RWPE1 (cell line): ENCODE data around the gene ITPRID2.
"Not testable (repeated sequence)": the region's sequence is repeated elsewhere in the genome, so short reads cannot be mapped to it uniquely, and the experiment has no call there.

Experiments used
- CTCF ChIA-PET: fragments of 350-600 bp; sonication (Branson Sonifier 250); formaldehyde crosslinking; extraction: SDS; loops from one replicate; lab custom pipeline; 2021; lab: Yijun Ruan, JAX
- POLR2A ChIA-PET: fragments of 400-600 bp; formaldehyde crosslinking; extraction: SDS; loops from one replicate; lab custom pipeline; 2020; ENCODE audit warnings: antibody characterized with exemption; ENCODE audit not compliant: low non-redundant PET; lab: Yijun Ruan, JAX
- DNase-seq: peaks from one replicate; pipeline ENCODE4 v3.0.0; 2012; ENCODE audit warnings: low spot score
- H3K27ac ChIP-seq: fragments of 450-650 bp; 2 replicates; pipeline ENCODE4 v1.5.1; 2017
- TF ChIP-seq, protein P1 (sequence below): fragments of 450-650 bp; conservative IDR thresholded peaks from 2 replicates; pipeline ENCODE4 v1.5.1; 2017; ENCODE audit warnings: low read depth, mild to moderate bottlenecking

The ITPRID2 gene

DNA sequence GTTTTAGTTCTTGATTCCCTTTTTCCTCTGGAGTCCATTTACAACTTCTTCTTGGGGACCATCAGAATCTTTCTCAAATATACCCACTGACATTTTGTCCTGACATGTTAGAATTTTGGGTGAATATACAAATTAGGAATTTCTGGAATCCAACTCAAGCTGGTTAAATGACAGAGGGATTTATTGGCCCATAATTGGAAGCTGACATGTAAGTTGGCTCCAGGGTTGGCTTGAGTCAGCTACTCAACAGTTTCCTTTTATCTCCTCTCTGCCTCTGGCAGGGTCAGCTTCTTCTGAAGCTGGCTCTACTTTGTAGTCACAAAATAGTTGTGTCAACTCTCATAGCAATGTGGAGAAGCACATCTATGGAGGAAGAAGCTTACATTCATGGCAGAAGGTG is 57.5 kb downstream of the ITPRID2 start:
- peak; percentile 50 for DNase-seq
- H3K27ac ChIP-seq, result no peak overlapping the region
- CTCF ChIA-PET, result interaction anchor here (0.7 kb wide), 1 partner anchor 292 kb away, joined by 3 read pairs; the partner anchor contains the start of gene CERKL
- TF ChIP-seq, protein P1, sequence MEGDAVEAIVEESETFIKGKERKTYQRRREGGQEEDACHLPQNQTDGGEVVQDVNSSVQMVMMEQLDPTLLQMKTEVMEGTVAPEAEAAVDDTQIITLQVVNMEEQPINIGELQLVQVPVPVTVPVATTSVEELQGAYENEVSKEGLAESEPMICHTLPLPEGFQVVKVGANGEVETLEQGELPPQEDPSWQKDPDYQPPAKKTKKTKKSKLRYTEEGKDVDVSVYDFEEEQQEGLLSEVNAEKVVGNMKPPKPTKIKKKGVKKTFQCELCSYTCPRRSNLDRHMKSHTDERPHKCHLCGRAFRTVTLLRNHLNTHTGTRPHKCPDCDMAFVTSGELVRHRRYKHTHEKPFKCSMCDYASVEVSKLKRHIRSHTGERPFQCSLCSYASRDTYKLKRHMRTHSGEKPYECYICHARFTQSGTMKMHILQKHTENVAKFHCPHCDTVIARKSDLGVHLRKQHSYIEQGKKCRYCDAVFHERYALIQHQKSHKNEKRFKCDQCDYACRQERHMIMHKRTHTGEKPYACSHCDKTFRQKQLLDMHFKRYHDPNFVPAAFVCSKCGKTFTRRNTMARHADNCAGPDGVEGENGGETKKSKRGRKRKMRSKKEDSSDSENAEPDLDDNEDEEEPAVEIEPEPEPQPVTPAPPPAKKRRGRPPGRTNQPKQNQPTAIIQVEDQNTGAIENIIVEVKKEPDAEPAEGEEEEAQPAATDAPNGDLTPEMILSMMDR, result no peak
- POLR2A ChIA-PET, result no interaction called here

DNA sequence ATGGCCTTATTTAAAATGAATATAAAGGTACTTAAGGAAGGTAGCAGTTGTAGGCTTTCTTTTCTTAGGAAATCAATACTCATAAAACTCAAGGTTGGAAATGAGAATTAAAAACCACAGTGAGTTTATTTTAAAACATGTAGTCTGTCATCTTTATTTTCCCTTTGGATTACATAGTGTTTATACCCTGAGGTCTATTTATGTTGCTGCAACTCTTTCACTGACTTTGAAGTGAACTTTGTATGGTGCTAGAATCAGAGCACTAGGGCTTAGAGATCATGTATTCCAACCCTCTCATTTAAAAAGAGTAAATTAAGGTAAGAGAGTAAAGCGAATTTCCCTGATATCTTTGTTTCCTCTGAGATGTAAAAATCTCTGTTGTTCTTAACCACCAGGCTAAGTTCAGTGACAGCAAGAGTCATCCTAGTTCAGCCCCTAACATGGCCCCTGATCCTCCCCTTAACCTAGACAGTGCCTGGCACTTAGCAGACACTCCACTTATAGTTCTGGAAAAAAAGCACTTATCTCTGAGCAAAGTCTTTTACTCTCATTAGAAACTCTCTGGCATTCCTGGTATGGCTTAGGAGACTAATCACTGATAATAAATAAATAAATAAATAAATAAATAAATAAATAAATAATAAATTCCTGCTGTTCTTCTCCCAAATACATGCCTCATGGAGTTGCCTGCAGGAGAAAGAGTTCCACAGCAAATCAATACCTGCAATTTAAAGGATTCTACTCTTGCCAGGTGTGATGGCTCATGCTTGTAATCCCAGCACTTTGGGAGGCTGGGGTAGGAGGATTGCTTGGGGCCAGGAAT is 61.1 kb downstream of the ITPRID2 start:
- TF ChIP-seq, protein P1, result no peak
- CTCF ChIA-PET, result no interaction called here
- no peak for DNase-seq
- POLR2A ChIA-PET, result no interaction called here
- no peak overlapping the region for H3K27ac ChIP-seq

DNA sequence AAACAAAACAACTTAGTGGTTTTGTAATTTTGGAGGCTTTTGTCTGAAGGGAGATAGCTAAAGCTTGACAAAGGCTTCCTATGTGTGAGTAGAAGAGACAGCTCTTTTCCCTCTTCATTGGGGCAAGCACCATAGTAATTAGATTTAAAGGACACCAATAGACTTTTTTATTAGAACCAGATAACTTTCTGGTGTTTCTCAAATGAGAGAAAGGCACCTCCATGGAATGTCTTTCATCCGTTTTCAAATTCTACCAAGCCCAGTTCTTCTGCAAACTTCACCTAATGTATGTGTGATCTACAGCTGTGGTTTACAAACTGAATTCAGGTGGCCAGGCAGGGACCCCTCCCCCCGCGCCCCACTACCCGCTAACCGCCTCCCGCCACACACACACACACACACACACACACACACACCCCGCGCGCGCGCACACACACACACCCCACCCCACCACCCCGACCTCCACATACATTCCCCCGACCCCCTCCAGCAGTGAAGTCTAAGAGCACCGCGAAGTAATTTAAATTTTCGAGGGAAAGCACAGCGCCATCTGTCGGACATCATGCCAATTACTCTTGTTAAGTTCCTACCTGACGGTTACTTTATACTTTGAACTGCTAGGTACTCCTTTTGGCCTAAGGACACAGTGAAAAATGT is 62.5 kb downstream of the ITPRID2 start:
- POLR2A ChIA-PET, result no interaction called here
- no peak overlapping the region for H3K27ac ChIP-seq
- TF ChIP-seq, protein P1, result peak; percentile 19; the same call in 1 of the 2 replicates
- no peak for DNase-seq
- CTCF ChIA-PET, result interaction anchor here (0.8 kb wide), 1 partner anchor 218 kb away, joined by 5 read pairs; no protein-coding TSS in a partner anchor

DNA sequence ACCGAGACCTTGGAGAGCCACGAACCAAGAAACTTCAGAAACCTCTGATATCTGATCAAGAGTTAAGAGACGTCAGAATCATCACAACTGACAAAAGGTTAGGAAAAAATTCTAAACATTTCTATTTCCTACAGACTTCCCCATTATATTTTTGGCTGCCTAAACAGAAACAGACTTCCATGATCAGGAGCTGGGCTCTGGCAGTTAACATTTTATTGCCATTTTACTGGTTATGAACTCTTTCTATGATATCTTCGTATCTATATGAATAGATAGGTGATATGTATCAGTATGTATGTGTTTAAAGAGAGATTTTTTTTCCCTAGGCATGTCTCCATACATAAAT is 63.0 kb downstream of the ITPRID2 start:
- no peak for DNase-seq
- CTCF ChIA-PET, result interaction anchor here (0.8 kb wide), 1 partner anchor 219 kb away, joined by 5 read pairs; no protein-coding TSS in a partner anchor
- TF ChIP-seq, protein P1, result no peak
- POLR2A ChIA-PET, result no interaction called here
- no peak overlapping the region for H3K27ac ChIP-seq

DNA sequence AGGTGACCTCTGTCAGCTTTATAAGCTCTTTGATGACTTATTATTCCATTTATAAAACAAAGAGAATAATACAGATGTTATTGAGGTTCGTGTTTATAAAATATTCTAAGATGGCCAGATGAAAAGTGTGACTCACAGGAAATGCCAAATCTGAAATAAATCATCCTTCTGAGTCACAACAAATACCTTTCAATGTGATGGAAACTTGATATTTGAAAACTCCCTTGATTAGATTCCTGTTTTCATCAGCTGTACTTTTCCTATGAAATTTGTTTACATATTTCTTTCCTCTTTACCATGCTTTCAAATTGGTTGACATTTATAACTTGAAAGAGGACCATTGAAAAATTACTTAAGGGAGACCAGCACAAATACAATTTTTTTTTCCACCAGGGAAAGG is 63.5 kb downstream of the ITPRID2 start:
- ChIA-PET POLR2A (no interaction called here), CTCF (no interaction called here)
- H3K27ac ChIP-seq, result no peak overlapping the region
- DNase-seq, result peak; percentile 73
- TF ChIP-seq, protein P1, result no peak

DNA sequence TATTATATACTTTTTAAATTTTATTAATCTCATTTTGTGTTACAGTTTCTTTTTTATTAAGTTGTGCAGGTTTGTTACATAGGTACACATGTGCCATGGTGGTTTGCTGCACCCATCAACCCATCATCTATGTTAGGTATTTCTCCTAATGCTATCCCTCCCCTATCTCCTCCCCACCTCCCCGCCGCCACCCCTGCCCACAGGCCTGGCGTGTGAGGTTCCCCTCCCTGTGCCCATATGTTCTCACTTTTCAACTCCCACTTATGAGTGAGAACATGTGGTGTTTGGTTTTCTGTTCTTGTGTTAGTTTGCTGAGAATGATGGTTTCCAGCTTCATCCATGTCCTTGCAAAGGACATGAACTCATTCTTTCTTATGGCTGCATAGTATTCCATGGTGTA is 64.3 kb downstream of the ITPRID2 start:
- POLR2A ChIA-PET, result not testable (repeated sequence)

DNA sequence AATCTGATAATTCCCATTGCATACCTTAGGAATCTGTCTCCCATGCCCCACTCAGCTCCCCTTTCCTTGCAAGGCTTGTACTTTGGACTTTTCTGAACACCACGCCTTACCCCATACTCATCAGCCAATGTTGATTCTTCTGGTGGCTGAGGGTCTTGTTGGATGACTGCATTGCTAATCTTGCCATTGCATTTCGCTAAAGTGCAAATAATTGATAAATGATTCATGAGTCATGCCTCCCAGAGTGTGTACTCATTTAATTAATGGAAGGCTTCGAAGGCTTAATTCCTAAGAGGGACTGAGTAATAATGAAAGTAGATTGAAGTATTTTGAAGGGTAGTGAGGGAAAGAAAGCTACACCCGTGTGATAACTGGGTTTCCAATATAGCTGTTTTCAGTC is 66.1 kb downstream of the ITPRID2 start:
- ChIA-PET POLR2A (no interaction called here), CTCF (no interaction called here)
- no peak for DNase-seq
- no peak overlapping the region for H3K27ac ChIP-seq
- TF ChIP-seq, protein P1, result no peak

More for the DNA sequence above, 64.3 kb downstream of the ITPRID2 start:
- DNase-seq, CTCF ChIA-PET, H3K27ac ChIP-seq: not testable (repeated sequence)
